HG02763 (cell line): ENCODE measurements around the gene RBSN.
A peak's percentile ranks its signal among the peaks of the same experiment; 100 is the strongest.

Experiments used
- ATAC-seq: cut with Tn5 transposase; IDR thresholded peaks from one replicate; pipeline ENCODE4 v1.9.1; 2021; ENCODE audit warnings: mild to moderate bottlenecking, moderate library complexity; ENCODE audit not compliant: unreplicated experiment

The RBSN gene

GRCh38 chr3:15102256-15102655 is 3.3 kb upstream of the RBSN start:
- ATAC-seq: no peak

GRCh38 chr3:15099364-15100098 is 583 bp upstream of the RBSN start:
- peak; percentile 18 for ATAC-seq

- no peak for ATAC-seq
These were observed 1.1 kb downstream of the RBSN start for GRCh38 chr3:15097891-15098290.

- ATAC-seq: no peak
These were observed 2.9 kb downstream of the RBSN start for GRCh38 chr3:15096046-15096445.

- no peak for ATAC-seq
These were observed 4.6 kb downstream of the RBSN start for GRCh38 chr3:15094187-15094875.

GRCh38 chr3:15092686-15093085 is 6.3 kb downstream of the RBSN start:
- no peak for ATAC-seq

- ATAC-seq: no peak
These were observed 7.4 kb downstream of the RBSN start for GRCh38 chr3:15091575-15091974.

GRCh38 chr3:15089201-15089600 is 9.7 kb downstream of the RBSN start:
- no peak for ATAC-seq

- no peak for ATAC-seq
These were observed 12.2 kb downstream of the RBSN start for GRCh38 chr3:15086699-15087098.

- no peak for ATAC-seq
These were observed 12.7 kb downstream of the RBSN start for GRCh38 chr3:15086263-15086662.

- ATAC-seq: no peak
These were observed 15.7 kb downstream of the RBSN start for GRCh38 chr3:15083252-15083651.

- no peak for ATAC-seq
These were observed 16.8 kb downstream of the RBSN start for GRCh38 chr3:15081960-15082664.

- no peak for ATAC-seq
These were observed 19.9 kb downstream of the RBSN start for GRCh38 chr3:15079091-15079490.

GRCh38 chr3:15074500-15074899 is 24.4 kb downstream of the RBSN start:
- no peak for ATAC-seq

GRCh38 chr3:15071699-15072098 is 27.2 kb downstream of the RBSN start:
- no peak for ATAC-seq

- ATAC-seq: no peak
These were observed 29.5 kb downstream of the RBSN start for GRCh38 chr3:15069441-15069840.

GRCh38 chr3:15066467-15066866 is 32.5 kb downstream of the RBSN start:
- ATAC-seq: no peak

- no peak for ATAC-seq
These were observed 33.4 kb downstream of the RBSN start for GRCh38 chr3:15065550-15066007.

GRCh38 chr3:15064835-15065549 is 34.0 kb downstream of the RBSN start, which contains the start of gene MRPS25:
Gene MRPS25 (minus strand): TSS chr3:15065315. CDS start chr3:15065194, 121 bp downstream.
- ATAC-seq: peak; percentile 94

GRCh38 chr3:15064299-15064834 is 34.6 kb downstream of the RBSN start:
- peak; percentile 8 for ATAC-seq
